GM18508 (cell line): ENCODE measurements around the gene FSTL4.

Experiments used
- ATAC-seq: cut with Tn5 transposase; IDR thresholded peaks from one replicate; pipeline ENCODE4 v1.9.1; 2021; ENCODE audit warnings: moderate number of reproducible peaks; ENCODE audit not compliant: insufficient read depth, unreplicated experiment

FSTL4 gene

DNA sequence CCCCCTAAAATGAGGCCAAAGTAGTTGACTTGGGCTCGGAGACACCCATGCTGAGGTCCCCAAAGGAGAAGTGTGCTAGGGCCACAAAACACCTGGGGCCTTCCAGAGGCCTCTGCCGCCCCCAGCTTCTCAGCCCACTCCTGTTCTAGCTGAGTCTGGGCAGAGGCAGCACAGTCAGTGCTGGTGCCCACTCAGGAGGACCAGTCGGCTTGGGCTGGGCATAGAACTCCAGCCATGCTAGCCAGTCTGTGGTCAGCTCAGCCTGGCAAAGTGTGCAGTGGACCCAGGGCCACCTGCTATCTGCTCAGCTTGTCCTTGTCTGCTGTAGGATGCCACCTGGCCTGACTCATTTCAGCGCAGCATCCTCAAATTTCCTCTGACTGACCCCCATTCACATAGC, 254.6 kb downstream of the FSTL4 start:
- no peak for ATAC-seq

DNA sequence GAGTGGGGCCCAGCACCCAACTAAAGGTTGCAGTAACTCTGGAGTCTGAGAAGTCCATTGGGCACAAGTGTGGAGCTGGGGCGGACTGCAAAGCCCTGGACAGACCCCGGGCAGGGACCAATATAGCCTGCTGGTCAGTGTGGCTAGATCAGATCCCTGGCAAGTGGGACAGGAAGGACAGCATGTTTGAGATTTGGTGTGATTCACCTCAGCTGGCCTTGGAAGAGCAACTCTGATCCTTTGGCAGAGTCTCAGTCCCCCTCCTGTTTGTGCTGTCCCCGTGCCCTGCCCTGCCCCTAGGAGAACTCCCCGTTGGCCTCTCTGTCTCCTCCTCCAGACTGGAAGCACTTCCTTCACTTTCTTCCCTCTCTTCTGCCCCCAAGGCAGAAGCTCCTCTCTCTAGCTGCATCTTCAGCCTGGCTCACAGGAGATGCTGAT, 255.3 kb downstream of the FSTL4 start:
- ATAC-seq: no peak

DNA sequence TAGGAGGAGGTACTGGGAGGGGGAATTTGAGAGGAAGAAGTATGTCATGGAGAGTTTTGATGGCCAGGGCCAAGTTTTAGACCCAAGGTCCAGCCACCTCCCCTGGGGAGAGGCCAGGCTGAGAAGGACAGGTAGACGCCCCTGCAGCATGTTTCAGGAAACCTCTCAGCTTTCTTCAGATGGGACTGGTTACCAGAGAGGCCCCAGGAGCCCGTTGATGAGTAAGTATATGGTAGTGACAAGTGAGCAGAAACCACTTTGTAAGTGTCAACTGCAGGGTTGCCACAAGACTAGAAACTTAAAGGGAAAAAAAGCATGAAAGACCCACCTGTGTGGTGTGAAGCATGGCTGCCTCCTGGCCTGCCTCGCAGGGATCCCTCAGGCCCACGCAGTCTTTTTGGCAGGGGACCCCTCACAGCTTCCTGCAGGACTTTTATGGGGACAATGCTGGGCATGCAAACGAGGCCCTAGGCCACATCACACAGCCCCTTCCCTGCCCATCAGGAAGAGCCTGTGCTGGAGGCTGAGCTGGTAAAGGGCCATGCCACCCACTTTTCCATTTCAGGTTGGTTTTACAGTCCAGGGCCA, 255.9 kb downstream of the FSTL4 start:
- ATAC-seq: no peak

DNA sequence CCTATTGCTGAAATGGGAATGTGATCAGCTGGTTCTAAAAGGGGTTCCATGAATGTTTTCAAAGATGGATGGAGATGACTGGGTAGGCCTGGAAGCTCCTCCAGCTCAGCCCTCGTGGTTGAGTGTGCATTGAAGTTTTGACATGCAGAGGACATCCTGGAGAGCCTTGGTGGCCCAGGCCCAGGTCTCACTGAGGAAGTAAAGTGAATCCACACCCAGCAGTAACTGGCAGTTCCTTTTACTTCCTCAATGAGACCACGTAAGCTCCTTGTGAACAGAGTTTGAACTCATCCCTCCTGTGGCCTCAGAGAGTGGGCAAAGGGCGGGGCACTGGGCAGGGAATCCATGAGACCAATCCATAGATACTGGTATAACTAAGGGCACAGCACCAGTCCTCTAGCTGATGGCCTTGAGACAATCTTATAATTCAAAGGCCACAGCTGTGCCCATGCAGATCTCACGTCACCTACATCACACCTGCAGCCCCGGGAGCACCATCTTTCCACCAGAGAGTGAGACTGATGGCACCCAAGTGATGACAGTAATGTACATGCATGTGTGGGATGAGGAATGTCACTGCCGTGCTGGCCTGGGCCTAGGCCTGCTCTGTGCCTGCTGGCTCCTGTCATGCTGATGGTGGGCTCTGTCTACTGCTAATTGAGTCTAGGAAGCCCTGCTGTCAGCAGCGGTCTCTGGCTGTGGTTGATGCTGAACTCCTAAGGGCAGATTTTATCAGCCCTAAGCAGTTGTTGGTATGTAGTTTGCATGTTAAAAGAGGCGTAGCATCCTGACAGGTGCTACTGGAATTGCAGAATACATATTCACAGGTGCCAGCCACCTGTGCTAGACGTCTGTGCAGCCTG, 257.8 kb downstream of the FSTL4 start:
- ATAC-seq: no peak

DNA sequence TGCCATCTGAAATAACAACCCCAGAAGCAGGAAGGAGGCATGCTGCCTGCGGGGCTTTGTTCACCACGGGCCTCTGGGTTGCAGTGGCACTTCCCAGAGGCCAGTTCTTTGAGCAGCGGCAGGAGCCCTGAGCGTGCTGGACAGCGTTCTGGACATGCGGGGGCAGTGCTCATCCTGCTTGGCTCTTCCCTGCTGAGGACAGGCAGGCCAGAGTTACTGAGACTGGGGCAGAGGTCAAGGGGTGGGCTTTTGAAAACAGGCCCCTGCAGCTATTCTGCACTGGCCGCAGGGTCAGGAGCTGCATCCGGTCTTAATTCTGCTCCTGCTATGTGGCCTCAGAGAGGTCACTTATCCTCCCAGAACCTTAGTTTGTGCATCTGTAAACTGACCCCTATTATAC, 258.6 kb downstream of the FSTL4 start:
- ATAC-seq: no peak

DNA sequence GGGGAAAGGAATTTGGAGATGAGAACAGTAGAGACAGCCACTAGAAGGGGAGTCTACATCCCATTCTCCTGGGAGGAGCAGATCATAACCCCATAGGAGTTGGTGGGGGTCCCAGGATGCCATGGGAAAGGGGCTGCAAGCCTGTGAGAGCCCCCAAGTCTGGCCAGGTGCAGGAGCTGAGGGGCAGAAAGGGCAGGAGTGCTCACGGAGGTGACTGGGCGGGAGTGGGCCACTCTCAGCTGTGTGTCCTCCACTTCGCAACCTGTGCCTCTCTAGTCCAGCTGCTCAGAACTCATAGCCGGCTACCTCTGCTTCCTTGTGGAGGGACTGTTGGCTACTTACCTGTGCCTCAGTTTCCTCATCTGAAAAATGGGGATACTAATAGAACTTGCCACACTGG, 263.9 kb downstream of the FSTL4 start:
- no peak for ATAC-seq

DNA sequence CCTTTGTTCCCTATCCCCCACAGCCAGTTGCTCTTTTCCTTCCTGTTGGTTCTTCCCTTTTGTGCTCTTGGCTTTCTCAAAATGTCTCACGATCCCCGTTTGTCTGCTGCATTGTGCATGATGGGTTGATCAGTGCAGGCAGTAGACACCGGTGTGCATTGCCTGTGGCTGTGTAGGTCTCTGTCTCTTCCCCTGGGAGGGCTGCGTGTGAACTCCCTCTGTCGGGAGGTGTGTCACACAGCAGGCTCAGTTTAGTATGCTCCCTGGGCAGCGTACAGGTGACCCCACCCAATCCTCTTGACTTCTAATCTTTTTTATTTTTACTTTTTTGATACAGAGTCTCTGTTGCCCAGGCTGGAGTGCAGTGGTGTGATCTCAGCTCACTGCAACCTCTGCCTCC, 265.3 kb downstream of the FSTL4 start:
- no peak for ATAC-seq

DNA sequence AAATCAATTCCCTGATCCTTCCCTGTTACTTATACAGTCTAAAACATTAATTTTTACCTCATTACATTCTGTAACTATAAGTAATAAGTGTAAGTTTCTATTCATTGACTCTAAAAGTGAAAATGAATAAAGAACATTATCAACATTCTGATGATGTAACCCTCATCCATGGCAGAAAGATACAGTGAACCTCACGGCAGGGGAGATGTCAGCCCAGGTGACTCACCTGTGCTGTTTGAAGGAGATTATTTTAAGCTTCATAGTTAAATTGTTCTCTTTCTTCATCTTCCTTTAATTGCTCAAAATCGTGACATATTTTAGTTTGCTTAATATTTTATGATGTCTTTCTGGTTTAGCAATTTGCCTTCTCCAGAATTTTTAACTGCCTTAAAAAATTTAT, 268.1 kb downstream of the FSTL4 start:
- no peak for ATAC-seq

DNA sequence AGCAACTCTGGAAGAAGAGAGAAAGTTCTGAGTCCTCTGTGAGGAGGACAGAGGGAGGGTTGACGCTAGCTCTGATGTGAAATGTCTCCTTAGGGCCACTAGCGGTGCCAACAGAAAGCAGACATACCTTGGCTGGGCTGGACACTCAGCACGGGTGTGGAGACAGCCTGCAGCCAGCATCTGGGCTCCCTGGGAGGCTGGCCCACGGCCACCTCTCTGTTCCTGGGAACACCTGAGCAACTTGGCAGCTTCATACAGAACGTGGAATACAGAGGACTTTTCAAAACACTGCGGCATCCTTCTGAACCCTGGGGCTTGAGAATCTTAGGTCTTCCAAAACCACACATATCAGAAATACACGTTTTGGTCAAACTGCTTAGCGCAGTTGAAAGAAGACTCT, 269.1 kb downstream of the FSTL4 start:
- no peak for ATAC-seq

DNA sequence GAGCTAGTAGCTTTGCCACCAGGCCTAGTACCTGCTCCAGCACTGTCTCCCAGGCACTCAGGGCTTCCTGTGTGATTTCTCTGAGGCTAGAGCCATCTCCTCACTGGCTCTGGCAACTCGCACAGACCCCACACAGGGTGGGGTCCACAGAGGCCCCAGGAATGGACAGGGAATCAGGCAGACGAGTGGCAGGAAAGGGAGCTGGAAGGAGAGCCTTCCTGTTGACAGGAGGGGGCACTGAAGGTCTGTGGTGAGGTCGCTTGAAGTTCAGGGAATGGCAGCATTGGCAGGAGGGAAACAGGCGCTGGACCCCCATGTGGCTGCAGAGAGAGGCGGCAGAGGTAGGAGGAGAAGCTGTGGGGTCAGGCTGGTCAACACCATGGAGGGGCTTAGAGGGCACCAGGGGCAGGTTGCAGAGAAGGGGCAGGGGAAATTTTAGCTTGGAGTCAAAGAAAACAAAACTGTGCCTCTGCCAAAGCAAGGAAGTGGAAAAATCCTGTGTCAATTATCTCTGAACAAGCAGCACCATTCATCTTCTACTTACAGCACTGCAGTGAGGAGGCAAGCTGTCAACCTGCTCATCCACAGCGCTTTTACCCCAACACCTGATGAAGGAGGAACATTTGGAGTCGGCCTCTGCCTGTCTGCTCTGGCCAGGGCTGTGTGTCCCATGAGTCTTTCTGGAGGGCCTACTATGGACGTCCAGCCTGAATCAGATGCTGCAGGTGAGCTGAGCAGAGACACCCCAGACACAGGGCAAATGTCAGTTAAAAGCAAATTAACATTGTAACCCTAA, 270.2 kb downstream of the FSTL4 start:
- no peak for ATAC-seq

DNA sequence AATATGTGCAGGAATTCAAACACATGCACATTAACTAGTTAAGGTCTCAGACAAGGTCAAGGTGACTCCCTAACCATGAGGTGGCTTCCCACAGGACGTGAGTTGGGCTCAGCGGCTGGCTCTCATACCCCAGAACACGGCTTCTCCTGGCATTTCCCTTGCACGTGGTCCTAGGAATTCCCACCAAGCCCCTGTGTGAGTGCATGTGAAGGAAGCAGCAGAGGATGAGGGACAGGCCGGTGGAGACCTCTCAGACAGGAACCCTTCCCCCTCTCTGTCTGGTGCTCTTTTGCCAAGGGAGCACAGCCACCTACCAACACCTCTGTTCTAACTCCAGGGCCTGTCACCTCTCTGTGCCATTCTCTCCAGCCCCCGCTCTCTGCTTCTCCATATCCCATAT, 271.0 kb downstream of the FSTL4 start:
- ATAC-seq: no peak

DNA sequence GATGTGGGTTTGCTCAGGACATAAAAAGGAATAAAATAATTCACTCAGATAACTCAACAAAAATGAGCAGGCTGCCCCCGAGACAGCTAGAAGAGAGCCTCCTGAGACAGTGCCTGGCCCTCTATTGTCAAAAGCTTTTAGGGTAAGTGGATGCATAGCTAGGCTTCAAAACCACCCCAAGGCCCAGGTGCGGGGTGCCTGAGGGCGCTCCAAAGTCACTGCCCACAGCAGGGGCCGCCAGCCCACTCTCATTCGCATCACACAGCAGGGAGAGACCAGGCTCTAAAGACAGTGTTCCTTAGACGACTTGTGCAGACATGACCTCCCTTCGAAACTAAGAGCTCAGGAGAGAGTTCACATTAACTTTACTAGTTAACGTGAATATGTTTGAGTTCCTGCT, 271.5 kb downstream of the FSTL4 start:
- no peak for ATAC-seq

DNA sequence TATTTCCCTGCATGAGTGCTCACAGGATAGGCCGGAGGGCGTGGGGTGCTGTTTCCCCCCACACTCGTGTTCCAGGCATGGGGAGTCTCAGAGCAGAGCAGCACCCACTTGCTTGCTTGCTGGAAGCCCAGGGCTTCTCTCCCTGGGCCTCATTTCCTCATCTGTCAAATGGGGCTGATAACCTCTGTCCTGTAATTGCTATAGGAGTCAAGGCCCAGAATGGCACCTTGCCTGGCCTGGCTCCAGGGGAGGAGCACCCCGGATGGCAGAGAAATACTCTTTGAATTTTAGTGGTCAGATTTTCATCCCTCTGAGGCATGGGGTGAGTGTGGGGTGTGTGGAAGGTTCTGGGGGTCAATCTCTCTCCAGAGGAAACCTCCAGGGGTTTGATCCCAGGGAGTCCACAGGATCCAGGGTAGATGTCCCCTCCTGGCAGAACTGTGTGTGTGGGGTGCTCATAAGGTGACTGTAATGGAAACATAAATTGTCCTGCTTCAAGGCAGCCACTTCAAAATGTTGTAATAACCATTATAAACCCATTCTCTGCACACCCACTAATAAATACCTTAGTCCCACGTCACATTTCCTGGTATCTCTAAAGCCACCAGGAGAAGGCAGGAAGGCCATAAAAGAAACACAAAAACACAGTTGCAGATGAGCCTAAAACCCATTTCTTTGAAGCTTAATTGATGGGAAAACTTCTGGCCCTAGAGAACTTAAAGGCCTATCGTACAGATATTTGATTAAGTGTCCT, 272.2 kb downstream of the FSTL4 start:
- ATAC-seq: no peak

DNA sequence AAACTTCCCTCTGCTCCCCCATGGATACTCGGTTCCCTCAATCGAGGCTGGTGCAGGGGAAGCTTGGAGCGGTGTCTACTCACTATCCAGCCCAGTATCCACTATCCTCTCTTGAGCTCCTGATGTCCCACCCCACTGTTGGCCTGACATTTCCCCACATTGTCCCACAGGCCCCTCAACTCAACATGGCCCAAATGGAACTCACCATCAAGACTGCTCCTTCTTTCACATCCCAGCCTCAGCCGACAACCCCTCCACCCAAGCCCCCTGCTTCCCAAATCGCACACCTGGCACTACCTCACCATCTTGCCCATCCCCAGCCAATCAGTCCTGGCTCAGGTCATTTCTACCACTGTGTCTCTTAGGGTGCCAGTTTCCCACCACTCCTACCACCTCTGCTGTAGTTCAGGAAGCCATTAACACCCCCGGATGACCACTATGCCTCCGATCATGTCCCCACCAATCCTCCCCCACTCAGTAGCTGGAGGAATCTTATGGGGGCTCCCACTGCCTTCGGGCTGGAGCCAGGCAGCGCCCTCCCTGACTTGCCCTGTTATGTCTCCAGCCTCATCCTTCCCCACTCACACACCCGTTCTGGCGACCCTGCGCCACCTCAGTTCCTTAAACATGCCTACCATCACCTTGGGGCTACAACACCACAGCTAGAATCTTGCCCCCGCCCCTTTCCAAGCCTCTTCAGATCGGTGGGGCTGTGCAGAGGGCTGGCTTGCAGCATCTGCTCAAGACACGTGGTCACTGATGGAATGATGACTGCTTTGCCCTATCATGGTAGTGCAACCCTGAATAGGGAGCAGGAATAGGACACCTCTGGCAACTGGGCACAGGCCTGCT, 273.6 kb downstream of the FSTL4 start:
- no peak for ATAC-seq

DNA sequence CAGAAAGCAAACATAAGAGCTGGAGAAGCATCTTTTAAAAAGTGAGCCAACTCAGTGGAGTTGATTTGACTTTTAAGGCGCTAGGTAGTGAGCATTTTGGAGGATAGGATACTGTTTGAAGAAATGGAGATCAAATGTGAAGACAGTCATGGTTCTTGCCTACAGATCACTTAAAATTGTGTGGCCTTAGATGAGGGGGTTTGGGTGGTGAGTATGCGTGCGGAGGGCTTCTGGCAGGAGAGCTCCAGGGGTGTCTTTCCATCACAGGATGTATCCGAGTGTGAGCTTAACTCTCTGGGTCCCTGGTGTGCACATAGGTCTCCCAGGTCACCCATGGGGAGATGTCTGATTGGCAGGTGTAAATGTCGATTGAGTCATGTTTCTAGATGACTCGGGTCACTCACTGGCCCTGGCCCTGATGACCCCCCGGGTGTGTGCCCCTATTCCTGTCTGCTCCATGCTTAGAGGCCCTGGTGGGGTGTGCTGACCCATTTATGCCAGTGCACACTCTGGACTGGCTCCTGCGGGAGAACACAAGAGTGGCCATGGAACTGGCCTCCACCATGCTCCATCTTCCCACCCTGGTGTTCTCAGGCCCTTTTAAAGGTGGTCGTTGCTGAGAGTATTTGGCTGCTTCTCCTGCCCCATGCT, 274.4 kb downstream of the FSTL4 start:
- ATAC-seq: no peak

DNA sequence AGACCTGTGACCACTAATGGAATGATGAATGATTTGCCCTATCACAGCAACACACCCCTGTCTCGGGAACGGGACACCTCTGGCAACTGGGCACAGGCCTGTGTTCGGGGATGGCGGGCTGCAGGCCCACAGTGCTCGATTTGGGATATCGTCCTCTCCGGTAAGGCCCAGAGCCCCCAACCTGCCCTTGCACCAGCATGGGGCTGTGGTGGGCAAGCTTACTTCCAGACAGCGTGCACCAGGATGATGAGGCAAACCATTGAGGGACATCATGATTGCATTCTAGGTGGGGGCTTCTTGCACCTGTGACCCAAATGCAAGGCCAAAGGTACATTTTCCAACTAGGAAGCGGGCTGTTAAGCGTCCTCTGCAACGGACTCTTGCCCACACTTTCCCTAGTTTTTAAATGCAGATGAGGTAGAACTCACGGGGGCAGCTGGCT, 275.4 kb downstream of the FSTL4 start:
- ATAC-seq: no peak

DNA sequence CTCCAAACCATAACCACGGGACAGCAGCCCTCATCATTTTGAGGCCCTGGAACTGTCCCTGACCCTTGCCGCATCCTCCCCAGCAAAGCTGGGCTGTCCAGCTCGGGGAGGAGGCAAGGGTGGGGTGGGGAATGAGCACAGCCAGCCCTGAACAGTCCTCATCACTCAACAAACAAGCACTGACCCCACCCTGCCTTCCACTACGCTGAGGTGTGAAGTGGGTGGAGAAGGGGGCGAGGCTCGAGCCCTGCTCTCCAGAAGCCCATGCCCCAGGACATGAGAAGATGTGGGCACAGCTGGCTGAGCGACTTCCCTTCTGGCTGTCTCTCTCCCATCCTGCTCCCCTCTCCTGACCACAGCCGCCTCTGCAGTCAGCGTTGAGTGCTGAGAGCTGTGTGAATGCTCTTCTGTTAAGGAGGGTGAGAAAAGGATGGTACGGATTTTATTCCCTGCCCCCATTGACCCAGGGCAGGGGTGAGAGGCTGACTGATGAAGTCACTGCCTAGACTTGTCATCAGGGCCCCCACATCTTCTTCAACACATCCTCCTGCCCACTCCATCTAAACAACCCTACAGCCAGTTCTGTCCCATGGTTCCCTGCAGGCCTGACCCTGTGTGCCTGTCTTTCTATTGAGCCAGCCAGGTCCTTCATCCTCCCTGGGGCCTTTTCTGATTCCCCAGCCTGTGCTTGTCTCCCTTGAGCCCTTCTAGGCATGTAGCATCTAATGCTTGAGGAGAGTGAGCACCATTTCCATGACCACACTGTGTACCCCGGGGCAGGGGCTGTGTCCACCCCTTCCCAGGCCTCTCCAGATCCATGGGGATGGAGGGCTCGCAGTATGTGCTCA, 276.0 kb downstream of the FSTL4 start:
- no peak for ATAC-seq
